IgD-negative memory B cell (primary cell): ENCODE measurements around the gene TM6SF1. TPM values are rescaled to one million over a fixed set of nuclear protein-coding genes. Genes with fewer than 3 reads are reported as not detected.
A peak's percentile ranks its signal among the peaks of the same experiment; 100 is the strongest.
"Not testable (repeated sequence)": the region's sequence is repeated elsewhere in the genome, so short reads cannot be mapped to it uniquely, and the experiment has no call there.

Experiments used
- H3K27ac Mint-ChIP-seq, 3 donors: one replicate each; pipeline ENCODE4 v1.8.0; 2020 to 2022; ENCODE audit warnings: mild to moderate bottlenecking in 3 of 3, mixed read lengths in 3 of 3, moderate library complexity in 1 of 3
- H3K27me3 Mint-ChIP-seq: one replicate; pipeline ENCODE4 v1.8.0; 2021; ENCODE audit warnings: mixed read lengths
- H3K36me3 Mint-ChIP-seq: one replicate; pipeline ENCODE4 v1.8.0; 2020; ENCODE audit warnings: mild to moderate bottlenecking, mixed read lengths
- H3K4me1 Mint-ChIP-seq, 3 donors: one replicate each; pipeline ENCODE4 v1.8.0; 2020 to 2022; ENCODE audit warnings: mixed read lengths in 3 of 3, mild to moderate bottlenecking in 1 of 3
- H3K4me3 Mint-ChIP-seq, 4 donors: one replicate each; pipeline ENCODE4 v1.8.0; 2020 to 2022; ENCODE audit warnings: mild to moderate bottlenecking in 4 of 4, mixed read lengths in 4 of 4, moderate library complexity in 3 of 4
- H3K9me3 Mint-ChIP-seq, 3 donors: one replicate each; pipeline ENCODE4 v1.8.0; 2020 to 2021; ENCODE audit warnings: mixed read lengths in 3 of 3, mild to moderate bottlenecking in 1 of 3
- polyA plus RNA-seq: library from polyadenylated mRNA; unstranded; fragments of 300-500 nt; fragmentation: Illumina TruSeq; gene quantifications from one replicate; pipeline ENCODE4 v1.2.3, GENCODE V29; 2021

Gene TM6SF1
- polyA plus RNA-seq, 1 donor from 2014 or later: 0.29 TPM

DNA sequence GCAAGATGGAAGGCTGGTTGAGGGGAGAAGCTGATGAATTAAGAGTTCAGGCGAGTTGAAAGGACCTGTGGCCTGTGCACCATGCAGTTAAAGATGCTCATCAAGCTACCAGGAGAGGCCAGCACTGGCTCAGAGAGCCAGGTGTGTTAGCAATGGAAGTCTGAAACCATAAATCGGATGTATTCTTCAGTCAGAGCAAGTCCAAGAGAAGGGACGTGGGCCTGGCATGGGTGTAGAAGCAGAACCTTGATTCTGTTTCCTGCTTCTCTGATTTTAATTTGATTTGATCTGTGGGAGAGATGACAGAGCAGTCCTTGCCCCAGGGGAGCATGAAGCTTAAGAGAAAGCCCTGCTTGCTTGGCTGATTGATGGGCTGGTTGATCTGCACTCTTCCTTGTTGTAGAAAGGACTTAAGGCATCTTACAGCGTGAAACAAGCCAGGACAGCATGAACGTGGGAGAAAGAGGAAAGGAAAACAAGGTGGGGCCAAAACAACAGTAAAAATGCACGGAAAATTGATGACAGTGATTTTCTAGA, 10.9 kb downstream of the TM6SF1 start:
- Mint-ChIP-seq H3K9me3 (no peaks in the 10 kb centered on the region), H3K36me3 (peaks cover 4% of the 10 kb centered on the region), H3K27ac (no peak overlapping the region), H3K27me3 (no peaks in the 10 kb centered on the region), H3K4me3 (no peak overlapping the region), H3K4me1 (no peaks in the 10 kb centered on the region)

DNA sequence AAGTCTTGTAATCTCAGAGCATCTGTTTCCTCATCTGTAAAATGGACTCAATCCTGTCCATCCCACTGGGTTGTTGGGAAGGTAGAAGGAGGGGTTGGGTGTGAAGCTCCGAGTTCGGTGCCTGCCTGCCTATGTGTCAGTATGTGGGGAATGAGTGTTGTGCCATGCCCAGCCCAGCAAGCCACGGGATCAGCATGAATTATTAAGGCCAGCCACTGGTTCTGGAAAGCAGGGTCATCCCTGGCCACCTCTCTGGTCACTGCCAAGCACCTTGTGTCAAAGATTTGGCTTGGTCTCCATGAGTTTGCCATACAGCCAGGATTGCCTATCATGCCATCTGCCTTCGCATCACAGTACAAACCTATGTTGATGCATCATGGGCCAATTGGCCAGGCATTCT, 11.5 kb downstream of the TM6SF1 start:
- Mint-ChIP-seq H3K9me3 (no peaks in the 10 kb centered on the region), H3K27ac (no peak overlapping the region), H3K4me3 (no peak overlapping the region), H3K27me3 (no peaks in the 10 kb centered on the region), H3K36me3 (peaks cover 4% of the 10 kb centered on the region), H3K4me1 (no peaks in the 10 kb centered on the region)

DNA sequence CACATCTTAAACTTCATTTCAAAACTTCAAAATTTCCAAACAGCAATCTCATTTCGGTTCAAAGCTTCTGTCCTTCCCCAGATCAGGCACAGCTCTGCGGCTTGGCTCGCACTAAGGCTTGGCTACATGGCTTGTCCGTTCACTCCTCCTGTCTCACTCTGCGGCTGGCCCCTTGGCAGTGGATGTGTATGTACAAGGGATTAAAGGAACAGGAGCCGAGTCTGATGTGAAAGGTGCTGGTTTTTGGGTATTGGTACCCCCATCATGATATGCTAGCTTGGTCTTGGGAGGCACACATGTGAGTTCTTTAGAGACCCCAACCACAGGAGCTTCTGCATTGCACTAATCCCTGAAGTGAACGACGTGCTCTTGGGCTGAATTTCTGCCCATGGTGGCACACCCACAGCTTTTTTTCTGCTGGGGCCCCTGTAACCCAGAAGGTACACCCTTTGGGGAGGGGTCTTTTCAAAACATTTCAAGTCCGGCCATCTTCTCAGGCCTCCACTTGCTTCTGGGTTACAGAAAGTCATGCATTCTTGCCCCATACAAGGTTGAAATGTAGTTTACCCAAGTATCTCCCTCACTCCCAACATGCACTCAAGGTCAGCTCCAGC, 12.6 kb downstream of the TM6SF1 start:
- H3K36me3 Mint-ChIP-seq: peaks cover 2% of the 10 kb centered on the region
- no peaks in the 10 kb centered on the region for H3K4me1 Mint-ChIP-seq
- no peaks in the 10 kb centered on the region for H3K27me3 Mint-ChIP-seq
- peak overlapping the region in 1 of 3 donors; percentile 3 for H3K27ac Mint-ChIP-seq
- no peak overlapping the region for H3K4me3 Mint-ChIP-seq
- H3K9me3 Mint-ChIP-seq: no peaks in the 10 kb centered on the region

DNA sequence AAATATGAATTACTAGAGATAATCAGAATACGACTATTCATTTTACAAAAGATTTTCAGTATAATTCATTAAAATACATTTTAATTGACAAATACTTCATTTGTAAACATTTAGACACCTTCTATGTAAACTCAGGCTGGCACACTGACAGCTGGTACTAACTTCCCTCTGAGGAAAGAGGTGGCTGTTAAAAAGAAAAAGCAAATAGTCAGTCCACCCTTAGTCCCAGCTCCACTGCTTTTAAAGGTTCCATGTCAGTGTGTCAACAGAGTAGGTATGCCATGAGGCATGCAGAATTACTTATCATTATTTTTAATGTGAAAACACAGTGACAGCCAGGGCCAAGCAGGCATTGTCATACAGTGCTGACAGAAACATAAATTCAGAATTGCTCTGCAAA, 16.1 kb downstream of the TM6SF1 start:
- Mint-ChIP-seq H3K4me1 (peaks cover 0 to 2% (median 0%) of the 10 kb centered on the region in 3 donors), H3K9me3 (no peaks in the 10 kb centered on the region), H3K36me3 (peaks cover 2% of the 10 kb centered on the region), H3K27ac (no peak overlapping the region), H3K27me3 (no peaks in the 10 kb centered on the region), H3K4me3 (no peak overlapping the region)

DNA sequence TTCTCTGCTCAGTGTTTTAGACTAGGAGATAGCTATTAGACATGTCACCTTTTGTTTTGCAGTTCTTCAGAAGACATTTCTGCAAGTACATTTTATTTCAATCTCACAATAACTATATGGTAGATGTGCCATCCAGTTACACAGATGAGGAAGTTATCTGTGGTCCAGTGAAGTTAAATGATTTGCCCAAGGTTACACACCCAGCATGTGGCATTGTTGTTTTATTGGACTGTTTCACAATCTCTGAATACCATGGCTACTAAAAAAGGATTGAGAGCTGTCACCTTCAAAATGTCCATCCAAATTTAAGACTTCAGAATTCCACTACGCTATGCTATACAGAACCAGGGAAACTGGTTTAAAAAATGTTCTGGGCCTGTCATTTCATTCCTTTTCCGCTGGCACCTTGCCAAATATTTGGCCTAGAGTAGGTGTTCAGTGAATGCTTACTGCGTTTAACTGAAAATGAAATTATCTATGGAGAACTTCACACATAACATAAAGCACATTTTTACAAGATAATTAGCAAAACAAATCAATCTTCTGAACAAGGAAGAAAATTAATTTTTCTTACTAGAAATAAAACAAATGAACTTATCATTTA, 20.2 kb downstream of the TM6SF1 start:
- Mint-ChIP-seq H3K36me3 (no peaks in the 10 kb centered on the region), H3K9me3 (no peaks in the 10 kb centered on the region), H3K4me1 (peaks cover 0 to 2% (median 0%) of the 10 kb centered on the region in 3 donors), H3K4me3 (no peak overlapping the region), H3K27ac (peak overlapping the region in 1 of 3 donors; percentile 50), H3K27me3 (no peaks in the 10 kb centered on the region)

DNA sequence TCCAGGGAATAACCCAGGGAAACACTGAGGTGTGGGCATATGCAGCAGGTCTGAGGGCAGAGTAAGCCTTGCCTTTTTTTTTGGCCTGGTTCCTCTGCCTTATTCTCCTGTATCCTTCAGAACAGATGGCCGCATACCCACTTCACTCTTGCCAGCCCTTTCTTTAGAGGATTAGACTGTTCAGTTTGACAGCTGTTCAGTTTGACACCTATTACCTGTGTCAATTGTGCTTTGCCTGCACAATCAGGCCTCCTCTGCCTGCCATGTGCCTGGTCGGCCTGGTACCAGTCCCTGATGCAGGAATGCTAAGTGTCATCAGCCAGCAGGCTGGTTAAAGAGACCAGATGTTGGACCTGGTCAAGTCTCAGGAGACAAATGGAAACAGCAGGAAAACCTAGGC, 22.3 kb downstream of the TM6SF1 start:
- no peak overlapping the region for H3K27ac Mint-ChIP-seq
- no peaks in the 10 kb centered on the region for H3K27me3 Mint-ChIP-seq
- H3K4me1 Mint-ChIP-seq: peaks cover 0 to 2% (median 0%) of the 10 kb centered on the region in 3 donors
- no peak overlapping the region for H3K4me3 Mint-ChIP-seq
- no peaks in the 10 kb centered on the region for H3K36me3 Mint-ChIP-seq
- no peaks in the 10 kb centered on the region for H3K9me3 Mint-ChIP-seq

DNA sequence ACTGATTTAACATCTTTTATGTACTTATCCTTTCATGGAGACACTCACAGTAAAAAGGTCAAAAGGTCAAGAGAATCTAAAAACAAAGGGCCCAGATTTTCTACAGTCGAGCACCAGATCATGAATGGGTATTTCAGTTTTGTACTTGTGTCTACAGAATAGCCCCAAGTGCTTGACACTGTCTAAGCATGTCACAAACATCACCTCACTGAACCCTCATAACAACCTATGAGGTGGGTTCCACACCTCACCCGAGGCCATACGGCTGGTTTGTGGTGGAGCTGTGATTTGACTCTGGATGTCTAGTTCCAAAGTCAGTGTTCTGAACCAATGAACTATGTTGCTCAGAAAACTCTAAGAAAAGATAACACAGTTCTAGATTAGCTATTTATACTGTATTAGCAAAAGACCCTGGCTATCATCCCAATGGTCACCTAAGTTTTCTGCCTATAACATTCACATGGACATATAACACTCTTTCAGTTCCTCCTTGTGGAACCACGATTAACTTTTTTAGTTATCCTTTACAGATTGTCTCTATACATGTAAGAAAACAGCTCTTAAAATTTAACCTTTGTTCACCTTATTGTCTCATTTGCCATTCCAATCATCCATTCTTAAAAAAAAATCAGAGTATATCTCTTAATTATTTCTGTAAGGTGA, 25.5 kb downstream of the TM6SF1 start:
- H3K27me3 Mint-ChIP-seq: no peaks in the 10 kb centered on the region

DNA sequence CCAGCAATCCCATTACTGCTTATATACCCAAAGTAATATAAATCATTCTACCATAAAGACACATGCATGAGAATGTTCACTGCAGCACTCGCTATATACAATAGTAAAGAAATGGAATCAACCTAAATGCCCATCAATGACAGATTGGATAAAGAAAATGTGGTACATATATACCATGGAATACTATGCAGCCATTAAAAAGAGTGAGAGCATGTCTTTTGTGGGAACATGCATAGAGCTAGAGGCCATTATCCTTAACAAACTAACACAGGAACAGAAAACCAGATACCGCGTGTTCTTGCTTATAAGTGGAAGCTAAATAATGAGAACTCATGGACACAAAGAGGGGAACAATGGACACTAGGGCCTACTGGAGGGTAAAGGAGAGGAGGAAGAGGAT, 34.7 kb downstream of the TM6SF1 start:
- H3K4me1 Mint-ChIP-seq, H3K27ac Mint-ChIP-seq, H3K36me3 Mint-ChIP-seq, H3K27me3 Mint-ChIP-seq, H3K4me3 Mint-ChIP-seq, H3K9me3 Mint-ChIP-seq: not testable (repeated sequence)

More for the DNA sequence above, 25.5 kb downstream of the TM6SF1 start:
- H3K4me1 Mint-ChIP-seq: no peaks in the 10 kb centered on the region
- H3K9me3 Mint-ChIP-seq: no peaks in the 10 kb centered on the region
- H3K4me3 Mint-ChIP-seq: no peak overlapping the region
- no peak overlapping the region for H3K27ac Mint-ChIP-seq
- no peaks in the 10 kb centered on the region for H3K36me3 Mint-ChIP-seq

DNA sequence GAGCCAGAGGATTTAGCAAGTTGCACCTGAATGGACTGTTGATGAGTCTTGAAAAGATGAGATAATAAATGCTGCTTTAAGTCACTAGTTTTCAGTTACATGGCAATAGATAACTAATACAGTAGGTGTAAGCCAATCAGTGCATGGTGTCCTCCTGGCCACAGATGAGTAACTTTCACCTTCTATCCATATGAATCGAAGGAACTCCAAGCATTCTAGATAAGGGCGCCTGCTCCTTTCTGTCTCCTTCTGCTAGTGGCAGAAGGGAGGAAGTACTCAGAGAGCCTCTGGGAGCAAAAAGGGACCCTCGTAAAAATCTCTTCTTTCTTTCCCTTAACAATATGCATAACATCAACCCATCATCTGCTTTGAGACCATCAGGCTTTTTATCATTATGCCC, 37.3 kb downstream of the TM6SF1 start:
- H3K36me3 Mint-ChIP-seq: peaks cover 3% of the 10 kb centered on the region
- peaks cover 0 to 5% (median 0%) of the 10 kb centered on the region in 3 donors for H3K9me3 Mint-ChIP-seq
- H3K4me3 Mint-ChIP-seq: no peak overlapping the region
- H3K27me3 Mint-ChIP-seq: peaks cover 9% of the 10 kb centered on the region
- H3K27ac Mint-ChIP-seq: no peak overlapping the region
- peaks cover 0 to 2% (median 0%) of the 10 kb centered on the region in 3 donors for H3K4me1 Mint-ChIP-seq

DNA sequence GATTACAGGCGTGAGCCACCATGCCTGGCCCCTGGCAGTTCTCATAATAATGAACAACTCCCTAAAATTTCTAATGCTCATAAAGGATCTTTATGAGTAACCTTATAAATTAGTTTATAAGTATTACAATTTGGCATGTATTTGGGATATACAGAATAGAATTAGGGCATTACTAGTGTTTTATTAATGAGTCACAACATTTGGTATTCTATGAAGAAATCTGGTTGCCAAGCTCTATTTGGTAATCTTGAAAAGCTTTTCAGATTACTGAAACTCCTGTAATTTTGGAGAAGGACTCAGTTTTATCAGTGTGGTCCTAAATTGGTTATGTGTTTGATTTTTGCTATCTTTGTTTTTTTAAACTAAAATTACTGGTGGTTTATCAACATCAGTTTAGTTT, 45.8 kb downstream of the TM6SF1 start:
- Mint-ChIP-seq H3K27me3 (peaks cover 9% of the 10 kb centered on the region), H3K9me3 (no peaks in the 10 kb centered on the region), H3K27ac (no peak overlapping the region), H3K4me1 (peaks cover 0 to 2% (median 0%) of the 10 kb centered on the region in 3 donors), H3K36me3 (no peaks in the 10 kb centered on the region), H3K4me3 (no peak overlapping the region)

DNA sequence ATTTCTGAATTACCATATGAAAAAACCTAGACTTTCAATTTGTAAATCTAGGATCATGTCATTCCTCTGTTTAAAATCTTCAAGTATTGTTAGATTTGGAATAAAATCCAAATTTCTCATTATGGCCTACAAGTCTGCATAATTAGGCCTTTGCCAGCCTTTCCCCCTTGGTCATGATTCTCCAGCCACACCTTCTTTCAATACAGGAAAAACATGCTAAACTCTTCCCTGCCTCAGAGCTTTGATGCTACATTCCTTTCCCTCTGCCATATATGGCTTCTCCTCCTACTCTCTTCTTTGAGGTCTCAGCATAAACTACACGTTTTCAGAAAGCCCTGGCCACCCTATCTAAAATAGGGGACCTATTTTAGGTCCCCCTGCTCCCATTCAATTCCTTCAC, 48.5 kb downstream of the TM6SF1 start:
- Mint-ChIP-seq H3K4me1 (peaks cover 0 to 2% (median 0%) of the 10 kb centered on the region in 3 donors), H3K27ac (no peak overlapping the region), H3K9me3 (no peaks in the 10 kb centered on the region), H3K27me3 (peaks cover 5% of the 10 kb centered on the region), H3K36me3 (no peaks in the 10 kb centered on the region), H3K4me3 (no peak overlapping the region)

DNA sequence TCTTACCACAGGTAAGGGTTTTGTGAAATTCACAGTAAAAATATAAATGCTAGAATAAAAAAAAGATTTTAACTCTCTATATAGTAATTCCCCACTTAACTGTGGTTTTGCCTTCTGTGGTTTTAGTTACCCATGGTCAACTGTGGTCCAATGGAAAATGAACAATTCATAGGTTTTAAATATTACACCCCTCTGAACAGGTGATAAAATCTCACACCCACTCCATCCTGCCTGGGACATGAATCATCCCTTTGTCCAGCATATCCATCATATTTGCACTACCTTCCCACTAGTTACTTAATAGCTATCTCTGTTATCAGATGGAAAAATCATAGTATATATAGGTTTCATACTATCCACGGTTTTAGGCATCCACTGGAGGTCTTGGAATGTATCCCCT, 50.9 kb downstream of the TM6SF1 start:
- H3K9me3 Mint-ChIP-seq: no peaks in the 10 kb centered on the region

DNA sequence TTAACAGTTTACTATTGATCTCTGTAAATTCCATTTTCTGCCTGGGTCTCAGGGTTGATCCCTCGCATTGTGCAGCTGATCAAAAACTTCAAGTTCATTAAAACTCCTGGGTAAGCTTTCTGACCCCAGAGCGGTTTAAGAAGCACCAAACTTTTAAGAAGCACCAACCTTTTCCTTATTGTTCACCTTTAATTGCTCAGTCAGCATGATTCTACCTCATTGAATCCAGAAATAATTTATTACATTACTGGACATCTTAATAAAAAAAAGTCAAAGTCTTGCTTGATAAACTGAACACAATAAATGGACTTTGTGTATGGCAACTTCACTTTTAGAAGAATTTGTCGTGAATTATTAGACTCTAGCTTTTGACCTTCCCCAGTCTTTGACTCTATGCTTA, 53.3 kb downstream of the TM6SF1 start:
- Mint-ChIP-seq H3K4me1 (peaks cover 0 to 2% (median 0%) of the 10 kb centered on the region in 3 donors), H3K36me3 (no peaks in the 10 kb centered on the region)

More for the DNA sequence above, 50.9 kb downstream of the TM6SF1 start:
- Mint-ChIP-seq H3K27me3 (peaks cover 6% of the 10 kb centered on the region), H3K4me1 (peaks cover 0 to 2% (median 0%) of the 10 kb centered on the region in 3 donors), H3K36me3 (no peaks in the 10 kb centered on the region), H3K4me3 (no peak overlapping the region), H3K27ac (no peak overlapping the region)

DNA sequence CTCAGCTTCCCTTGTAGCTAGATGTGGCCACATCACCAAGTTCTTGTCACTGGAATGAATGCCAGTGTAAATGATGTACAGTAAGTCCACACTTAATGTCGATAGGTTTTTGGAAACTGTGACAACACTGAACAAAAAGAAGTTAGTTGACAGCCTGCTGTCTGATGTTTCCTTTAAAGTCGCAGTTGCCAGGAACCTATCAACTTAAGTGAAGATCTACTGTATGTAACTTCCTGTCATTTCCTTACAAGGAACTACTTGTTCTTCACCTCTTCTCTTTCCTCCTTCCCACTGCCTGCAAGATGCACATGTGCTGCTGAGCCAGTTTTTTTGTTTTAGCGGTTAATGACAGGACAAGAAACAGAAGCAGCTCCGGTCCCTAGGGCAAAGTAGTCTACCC, 55.6 kb downstream of the TM6SF1 start:
- H3K36me3 Mint-ChIP-seq: no peaks in the 10 kb centered on the region
- no peak overlapping the region for H3K27ac Mint-ChIP-seq
- no peaks in the 10 kb centered on the region for H3K4me1 Mint-ChIP-seq
- H3K27me3 Mint-ChIP-seq: peaks cover 3% of the 10 kb centered on the region
- peaks cover 4 to 12% (median 8%) of the 10 kb centered on the region in 3 donors for H3K9me3 Mint-ChIP-seq
- peak overlapping the region in 1 of 4 donors; percentile 29 for H3K4me3 Mint-ChIP-seq

More for the DNA sequence above, 53.3 kb downstream of the TM6SF1 start:
- Mint-ChIP-seq H3K27me3 (peaks cover 6% of the 10 kb centered on the region), H3K27ac (no peak overlapping the region), H3K4me3 (no peak overlapping the region), H3K9me3 (peaks cover 0 to 4% (median 0%) of the 10 kb centered on the region in 3 donors)

DNA sequence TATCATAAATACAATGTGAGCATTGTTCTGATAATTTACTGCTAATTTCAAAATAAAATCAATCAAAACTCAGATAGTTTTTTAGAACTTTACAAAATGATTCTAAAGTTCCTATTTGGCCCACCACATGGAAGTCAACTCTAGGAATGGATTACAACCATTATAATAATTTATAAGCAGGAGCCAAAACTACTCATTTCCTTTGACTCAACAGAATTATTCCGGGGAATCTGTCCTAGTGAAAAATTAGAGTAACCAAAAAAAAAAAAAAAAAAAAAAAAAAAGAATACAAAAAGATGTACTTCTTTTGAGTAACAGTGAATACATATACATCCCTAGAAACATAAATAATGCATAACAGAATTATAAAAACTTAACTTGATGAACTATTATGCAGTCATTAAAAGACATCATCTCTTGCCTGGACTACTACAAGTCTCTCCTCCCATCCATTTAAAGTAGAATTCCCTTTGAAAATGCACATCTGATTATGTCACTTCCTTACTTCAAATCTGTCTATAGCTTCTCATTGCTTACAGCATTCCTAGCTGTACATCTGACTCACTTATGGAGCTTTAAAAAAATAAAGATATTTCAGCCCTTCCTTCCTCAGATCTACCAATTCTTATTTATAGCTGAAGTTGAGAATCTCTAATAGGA, 56.8 kb downstream of the TM6SF1 start:
- Mint-ChIP-seq H3K27me3 (peaks cover 3% of the 10 kb centered on the region), H3K4me3 (no peak overlapping the region), H3K27ac (no peak overlapping the region), H3K9me3 (peaks cover 6 to 15% (median 10%) of the 10 kb centered on the region in 3 donors), H3K4me1 (no peaks in the 10 kb centered on the region), H3K36me3 (no peaks in the 10 kb centered on the region)
